Body of pancreas (tissue), 4 donors: ENCODE results near the gene MYOM1.

Experiments
- CTCF ChIP-seq, 7 experiments: fragments of 450-650 bp in 4 of 7; fragments of 200-600 bp in 3 of 7; sonication (generic) in 3 of 7; IDR thresholded peaks; one replicate each; pipeline ENCODE4 v1.5.1; 2016 to 2019; ENCODE audit warnings: antibody characterized with exemption in 7 of 7
- POLR2A ChIP-seq, 3 donors: fragments of 450-650 bp; IDR thresholded peaks; one replicate each; pipeline ENCODE4 v1.6.1; 2016; ENCODE audit warnings: antibody characterized with exemption in 3 of 3, mild to moderate bottlenecking in 2 of 3

DNA sequence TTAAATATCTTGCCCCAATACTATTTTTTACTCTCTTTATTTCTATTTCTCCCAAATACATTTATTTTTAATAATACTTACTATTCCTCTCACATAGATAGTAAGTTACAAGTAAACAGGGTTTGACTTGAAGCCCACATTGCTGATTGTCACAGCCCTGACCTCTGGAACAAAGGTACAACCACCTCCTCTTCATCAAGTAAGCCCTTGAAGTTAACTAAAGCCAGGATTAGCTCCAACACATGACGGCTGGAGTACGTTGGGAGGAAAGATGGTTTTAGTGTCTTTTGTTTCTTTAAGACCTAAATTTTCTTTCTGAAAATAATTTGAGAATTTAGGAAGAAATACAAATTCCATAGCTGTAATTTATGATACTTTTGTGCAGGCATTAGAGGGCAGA, 949 bp downstream of the MYOM1 start:
- no peak for TF ChIP-seq CTCF (IDR thresholded peaks at IDR 0.05)
- TF ChIP-seq POLR2A (IDR thresholded peaks at IDR 0.05) = no peak
